A549 treated with GW870086 at 1 μM for 4 hours (cell line): ENCODE data around the gene PRPF38B. TPM values are rescaled to one million over a fixed set of nuclear protein-coding genes. Genes with fewer than 3 reads are reported as not detected.

Experiments used
- total RNA-seq: library from RNA; stranded (reverse); fragments of 200-300 nt; extraction: Qiagen RNA extraction; gene quantifications from 5 replicates; pipeline ENCODE4 v1.2.3, GENCODE V29; 2022; ENCODE audit warnings: low read depth

PRPF38B gene
- total RNA-seq = 17.6 to 22.0 TPM (median 21.1 TPM) in 5 replicates

DNA sequence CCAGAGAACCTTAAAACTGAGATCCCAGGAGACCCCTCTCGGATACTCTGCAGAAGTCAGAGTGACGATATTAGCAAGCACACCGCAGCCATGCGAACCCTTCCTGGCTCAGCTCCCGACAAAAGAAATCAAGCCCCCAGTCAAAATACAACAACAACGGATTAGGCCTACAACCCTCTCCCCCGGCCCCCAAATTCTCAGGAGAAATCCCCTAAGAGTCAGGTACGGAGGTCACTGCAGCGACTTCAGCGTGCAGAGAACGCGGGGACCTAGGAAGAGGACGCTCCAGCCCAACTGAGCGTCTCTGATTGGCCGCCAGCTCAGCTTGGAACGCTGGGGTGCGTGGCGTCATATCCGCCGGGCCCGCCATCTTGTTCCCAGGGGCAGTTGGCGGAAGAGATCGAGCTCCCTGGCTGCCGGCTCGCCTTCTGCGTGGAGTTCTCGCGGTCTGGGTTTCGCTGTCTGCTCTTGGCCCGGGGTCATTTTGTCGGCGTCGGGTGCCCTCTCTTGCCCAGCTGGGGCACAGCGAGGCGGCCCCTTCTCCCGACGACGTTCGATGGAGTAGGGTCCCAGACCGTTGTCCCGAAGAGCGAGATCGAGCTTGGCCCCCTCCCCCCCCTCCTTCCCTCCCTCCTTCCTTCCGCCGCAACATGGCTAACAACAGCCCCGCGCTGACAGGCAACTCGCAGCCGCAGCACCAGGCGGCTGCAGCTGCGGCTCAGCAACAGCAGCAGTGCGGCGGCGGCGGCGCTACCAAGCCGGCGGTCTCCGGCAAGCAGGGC is at the start of gene PRPF38B:
Gene PRPF38B (plus strand): TSS at position 369 of the 782 bp plus-strand sequence. CDS start 282 bp downstream, at position 651.

GRCh38 chr1:108661030-108661609 is 31.0 kb upstream of the PRPF38B start, which contains the start of gene HENMT1:
TSS of gene HENMT1 (minus strand) at chr1:108661093. CDS start at chr1:108659884, 1,209 bp downstream.

DNA sequence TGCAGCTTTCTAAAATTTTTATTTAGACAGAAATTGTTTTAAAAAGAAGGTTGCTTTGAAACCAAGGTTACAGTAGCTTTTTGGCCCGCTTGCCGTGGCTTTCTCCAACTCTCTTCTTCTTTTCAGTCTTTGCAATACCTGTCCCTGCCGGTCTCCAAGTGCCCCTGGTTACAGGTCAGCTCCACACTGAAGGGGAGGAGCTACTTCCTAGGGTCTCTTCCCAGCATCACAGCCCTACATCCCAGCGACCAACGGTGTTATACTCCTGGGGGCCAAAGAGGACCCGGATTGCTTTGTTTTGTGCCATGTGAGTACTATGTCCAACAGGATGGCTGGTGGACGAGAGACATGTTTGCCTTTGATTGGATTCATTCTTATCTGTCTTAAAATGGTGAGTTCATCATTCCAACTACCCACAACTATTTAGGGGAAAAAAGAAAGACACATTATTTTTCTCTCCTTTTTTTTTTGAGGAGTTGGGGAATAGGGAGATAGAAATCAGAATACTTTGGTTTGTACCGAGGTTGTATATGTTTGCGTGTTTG is 20.6 kb downstream of the PRPF38B start, which contains the start of gene FNDC7:
Gene FNDC7 (plus strand): TSS at position 303 of the 545 bp plus-strand sequence. CDS start 26 bp downstream, at position 329.

GRCh38 chr1:108746382-108747170 is 54.5 kb downstream of the PRPF38B start, which contains the start of gene STXBP3:
TSS of gene STXBP3 (plus strand) at chr1:108746674. CDS start at chr1:108746738, 64 bp downstream.

Other genes with a start within 250 kb of the PRPF38B start
- 0.19 TPM in 1 of 5 replicates, not detected in the others for gene NBPF6, start 242.0 kb upstream of the PRPF38B start, total RNA-seq
- gene EEIG2, start 132.2 kb upstream of the PRPF38B start, total RNA-seq = 3.3 to 6.2 TPM (median 5.5 TPM) in 5 replicates
- 4.1 to 4.8 TPM (median 4.3 TPM) in 5 replicates for gene HENMT1, start 31.2 kb upstream of the PRPF38B start, total RNA-seq
- not detected in 5 replicates for gene FNDC7, start 20.6 kb downstream of the PRPF38B start, total RNA-seq
- 16.1 to 27.7 TPM (median 19.3 TPM) in 5 replicates for gene STXBP3, start 54.4 kb downstream of the PRPF38B start, total RNA-seq
- gene AKNAD1, start 164.8 kb downstream of the PRPF38B start, total RNA-seq = 1.1 to 1.5 TPM (median 1.3 TPM) in 5 replicates
- 19.3 to 24.5 TPM (median 21.6 TPM) in 5 replicates for gene GPSM2, start 184.7 kb downstream of the PRPF38B start, total RNA-seq